HEK293 (cell line): ENCODE results near the gene ACAP3.

Experiments used
- CTCF ChIA-PET: fragments of 350-600 bp; formaldehyde crosslinking; extraction: SDS; loops from one replicate; lab custom pipeline; 2021; ENCODE audit warnings: antibody characterized with exemption; lab: Yijun Ruan, JAX
- POLR2A ChIA-PET: fragments of 300-600 bp; formaldehyde crosslinking; extraction: SDS; loops from one replicate; lab custom pipeline; 2020; ENCODE audit warnings: antibody characterized with exemption, inconsistent platforms; lab: Yijun Ruan, JAX
- H3K27ac ChIP-seq: fragments of 200-500 bp; sonication (Bioruptor generic); 2 replicates; pipeline ENCODE4 v1.5.1; 2014; ENCODE audit warnings: low read depth, low read length, control low read depth, inconsistent platforms; ENCODE audit errors: extremely low read depth
- H3K36me3 ChIP-seq, 2 experiments: fragments of 200-500 bp in 1 of 2; sonication (Bioruptor generic) in 1 of 2; 1 replicate in 1 of 2; 2 replicates in 1 of 2; pipeline ENCODE4 v1.5.1; 2014 to 2017; ENCODE audit warnings: inconsistent platforms in 2 of 2, low read length in 2 of 2; ENCODE audit not compliant: control insufficient read depth in 2 of 2, insufficient read depth in 1 of 2
- H3K4me1 ChIP-seq: fragments of 200-500 bp; sonication (Bioruptor generic); 2 replicates; pipeline ENCODE4 v1.5.1; 2014; ENCODE audit warnings: mild to moderate bottlenecking, low read length, inconsistent platforms; ENCODE audit not compliant: control insufficient read depth, insufficient read depth
- H3K4me3 ChIP-seq: 2 replicates; pipeline ENCODE4 v1.5.1; 2011; ENCODE audit warnings: low read depth, mild to moderate bottlenecking, control low read depth, low read length, moderate library complexity
- H3K9me3 ChIP-seq: fragments of 200-500 bp; sonication (Bioruptor generic); 2 replicates; pipeline ENCODE4 v1.5.1; 2014; ENCODE audit warnings: low read depth, low read length, inconsistent platforms; ENCODE audit not compliant: control insufficient read depth, insufficient read depth
- BCL11B ChIP-seq: fragments of 450-650 bp; formaldehyde crosslinking; IDR thresholded peaks from 2 replicates; pipeline ENCODE4 v1.5.1; 2016; ENCODE audit warnings: low read depth, missing biosample characterization, missing genetic modification characterization
- GLIS1 ChIP-seq: fragments of 450-650 bp; formaldehyde crosslinking; IDR thresholded peaks from 2 replicates; pipeline ENCODE4 v1.5.1; 2016; ENCODE audit warnings: missing biosample characterization, missing genetic modification characterization
- GLIS2 ChIP-seq: fragments of 450-650 bp; formaldehyde crosslinking; IDR thresholded peaks from 2 replicates; pipeline ENCODE4 v1.5.1; 2016; ENCODE audit warnings: missing biosample characterization, missing genetic modification characterization
- KLF1 ChIP-seq: fragments of 450-650 bp; formaldehyde crosslinking; IDR thresholded peaks from 2 replicates; pipeline ENCODE4 v1.5.1; 2016; ENCODE audit warnings: missing biosample characterization, missing genetic modification characterization
- KLF16 ChIP-seq: fragments of 450-650 bp; formaldehyde crosslinking; IDR thresholded peaks from 2 replicates; pipeline ENCODE4 v1.5.1; 2017; ENCODE audit warnings: missing biosample characterization, missing genetic modification characterization
- KLF7 ChIP-seq: fragments of 450-650 bp; formaldehyde crosslinking; IDR thresholded peaks from 2 replicates; pipeline ENCODE4 v1.5.1; 2016; ENCODE audit warnings: missing biosample characterization, missing genetic modification characterization, borderline replicate concordance
- KLF8 ChIP-seq: fragments of 450-650 bp; formaldehyde crosslinking; IDR thresholded peaks from 2 replicates; pipeline ENCODE4 v1.5.1; 2016; ENCODE audit warnings: missing biosample characterization, missing genetic modification characterization
- OSR2 ChIP-seq: fragments of 450-650 bp; formaldehyde crosslinking; IDR thresholded peaks from 2 replicates; pipeline ENCODE4 v1.5.1; 2016; ENCODE audit warnings: missing biosample characterization, missing genetic modification characterization
- ZFHX2 ChIP-seq: fragments of 450-650 bp; formaldehyde crosslinking; conservative IDR thresholded peaks from 2 replicates; pipeline ENCODE4 v1.5.1; 2016; ENCODE audit warnings: missing biosample characterization, missing genetic modification characterization
- ZFP3 ChIP-seq: fragments of 450-650 bp; formaldehyde crosslinking; IDR thresholded peaks from 2 replicates; pipeline ENCODE4 v1.5.1; 2016; ENCODE audit warnings: low read depth, missing biosample characterization, missing genetic modification characterization
- ZFP69B ChIP-seq: fragments of 450-650 bp; formaldehyde crosslinking; IDR thresholded peaks from 2 replicates; pipeline ENCODE4 v1.5.1; 2016; ENCODE audit warnings: missing biosample characterization, missing genetic modification characterization
- ZIC2 ChIP-seq: fragments of 450-650 bp; formaldehyde crosslinking; IDR thresholded peaks from 2 replicates; pipeline ENCODE4 v1.5.1; 2016; ENCODE audit warnings: missing biosample characterization, missing genetic modification characterization
- ZNF121 ChIP-seq: fragments of 450-650 bp; formaldehyde crosslinking; IDR thresholded peaks from 2 replicates; pipeline ENCODE4 v1.5.1; 2016; ENCODE audit warnings: missing biosample characterization, missing genetic modification characterization
- ZNF423 ChIP-seq: fragments of 450-650 bp; formaldehyde crosslinking; IDR thresholded peaks from 2 replicates; pipeline ENCODE4 v1.5.1; 2016; ENCODE audit warnings: missing biosample characterization, missing genetic modification characterization
- ZNF514 ChIP-seq: fragments of 450-650 bp; formaldehyde crosslinking; IDR thresholded peaks from 2 replicates; pipeline ENCODE4 v1.5.1; 2016; ENCODE audit warnings: missing biosample characterization, missing genetic modification characterization
- ZNF660 ChIP-seq: fragments of 450-650 bp; IDR thresholded peaks from 2 replicates; pipeline ENCODE4 v1.5.1; 2018; ENCODE audit warnings: missing biosample characterization, mild to moderate bottlenecking, missing genetic modification characterization
- TF ChIP-seq, protein P1 (sequence below): fragments of 450-650 bp; formaldehyde crosslinking; IDR thresholded peaks from 2 replicates; pipeline ENCODE4 v1.5.1; 2017; ENCODE audit warnings: missing biosample characterization, mild to moderate bottlenecking, missing genetic modification characterization, moderate library complexity
- TF ChIP-seq, protein P2 (sequence below): fragments of 450-650 bp; formaldehyde crosslinking; IDR thresholded peaks from 2 replicates; pipeline ENCODE4 v1.5.1; 2016; ENCODE audit warnings: missing biosample characterization, missing genetic modification characterization
- TF ChIP-seq, protein P3 (sequence below): fragments of 450-650 bp; formaldehyde crosslinking; IDR thresholded peaks from 2 replicates; pipeline ENCODE4 v1.5.1; 2016; ENCODE audit warnings: missing biosample characterization, missing genetic modification characterization, borderline replicate concordance
- TF ChIP-seq, protein P4 (sequence below): fragments of 450-650 bp; formaldehyde crosslinking; IDR thresholded peaks from 2 replicates; pipeline ENCODE4 v1.5.1; 2017; ENCODE audit warnings: missing biosample characterization, missing genetic modification characterization
- TF ChIP-seq, protein P5 (sequence below): fragments of 450-650 bp; formaldehyde crosslinking; IDR thresholded peaks from 2 replicates; pipeline ENCODE4 v1.5.1; 2016; ENCODE audit warnings: missing biosample characterization, missing genetic modification characterization
- TF ChIP-seq, protein P6 (sequence below): fragments of 450-650 bp; formaldehyde crosslinking; IDR thresholded peaks from 2 replicates; pipeline ENCODE4 v1.5.1; 2017; ENCODE audit warnings: missing biosample characterization, missing genetic modification characterization

ACAP3 gene

DNA sequence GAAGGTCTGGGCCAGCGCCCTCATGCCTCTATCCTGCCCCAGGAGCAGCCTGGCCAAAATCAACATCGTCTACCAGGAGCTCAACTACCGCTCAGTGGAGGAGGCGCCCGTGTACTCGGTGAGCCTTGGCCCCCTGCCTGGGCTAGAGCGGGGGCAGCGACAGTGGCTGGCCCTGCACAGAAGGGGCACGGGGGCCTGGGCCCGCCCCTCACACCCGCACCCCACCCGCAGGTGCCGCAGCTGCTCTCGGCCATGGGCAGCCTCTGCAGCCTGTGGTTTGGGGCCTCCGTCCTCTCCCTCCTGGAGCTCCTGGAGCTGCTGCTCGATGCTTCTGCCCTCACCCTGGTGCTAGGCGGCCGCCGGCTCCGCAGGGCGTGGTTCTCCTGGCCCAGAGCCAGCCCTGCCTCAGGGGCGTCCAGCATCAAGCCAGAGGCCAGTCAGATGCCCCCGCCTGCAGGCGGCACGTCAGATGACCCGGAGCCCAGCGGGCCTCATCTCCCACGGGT is 16.7 kb downstream of the ACAP3 start:
- ChIA-PET POLR2A (interaction anchor here (0.8 to 2.8 kb wide), 6 partner anchors 9 to 307 kb away, joined by 3 to 12 read pairs (median 4); partner anchors contain the start of gene UBE2J2), CTCF (interaction anchor here (0.5 to 4.3 kb wide), 23 partner anchors 9 to 412 kb away, joined by 3 to 76 read pairs (median 4); no protein-coding TSS in a partner anchor)
- no peaks in the 10 kb centered on the region for H3K9me3 ChIP-seq
- H3K4me3 ChIP-seq = no peak overlapping the region
- H3K4me1 ChIP-seq = no peaks in the 10 kb centered on the region
- H3K27ac ChIP-seq = no peak overlapping the region
- peaks cover 0 to 28% of the 10 kb centered on the region in 2 experiments; a peak in 1 of 3 replicates for H3K36me3 ChIP-seq
- TF ChIP-seq KLF1 (tag by site-specific recombination) (peak; percentile 86), KLF7 (tag by site-specific recombination) (peak; percentile 85), ZNF514 (tag by site-specific recombination) (no peak), ZFHX2 (tag by site-specific recombination) (peak; percentile 48; the same call in 1 of the 2 replicates), KLF16 (no peak), KLF8 (0 out of 2 replicates have a peak, but pooled peaks have one; percentile 17), ZFP3 (tag by site-specific recombination) (no peak), ZNF660 (no peak), OSR2 (peak; percentile 86), ZIC2 (tag by site-specific recombination) (peak; percentile 89), ZNF423 (tag by site-specific recombination) (peak; percentile 18; the same call in 1 of the 2 replicates), GLIS2 (tag by site-specific recombination) (peak; percentile 36; the same call in 1 of the 2 replicates), GLIS1 (tag by site-specific recombination) (peak; percentile 60), BCL11B (tag by site-specific recombination) (0 out of 2 replicates have a peak, but pooled peaks have one; percentile 26), ZFP69B (no peak), ZNF121 (tag by site-specific recombination) (no peak)
- TF ChIP-seq, protein P1, sequence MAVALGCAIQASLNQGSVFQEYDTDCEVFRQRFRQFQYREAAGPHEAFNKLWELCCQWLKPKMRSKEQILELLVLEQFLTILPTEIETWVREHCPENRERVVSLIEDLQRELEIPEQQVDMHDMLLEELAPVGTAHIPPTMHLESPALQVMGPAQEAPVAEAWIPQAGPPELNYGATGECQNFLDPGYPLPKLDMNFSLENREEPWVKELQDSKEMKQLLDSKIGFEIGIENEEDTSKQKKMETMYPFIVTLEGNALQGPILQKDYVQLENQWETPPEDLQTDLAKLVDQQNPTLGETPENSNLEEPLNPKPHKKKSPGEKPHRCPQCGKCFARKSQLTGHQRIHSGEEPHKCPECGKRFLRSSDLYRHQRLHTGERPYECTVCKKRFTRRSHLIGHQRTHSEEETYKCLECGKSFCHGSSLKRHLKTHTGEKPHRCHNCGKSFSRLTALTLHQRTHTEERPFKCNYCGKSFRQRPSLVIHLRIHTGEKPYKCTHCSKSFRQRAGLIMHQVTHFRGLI (tag by site-specific recombination) = no peak
- TF ChIP-seq, protein P2, sequence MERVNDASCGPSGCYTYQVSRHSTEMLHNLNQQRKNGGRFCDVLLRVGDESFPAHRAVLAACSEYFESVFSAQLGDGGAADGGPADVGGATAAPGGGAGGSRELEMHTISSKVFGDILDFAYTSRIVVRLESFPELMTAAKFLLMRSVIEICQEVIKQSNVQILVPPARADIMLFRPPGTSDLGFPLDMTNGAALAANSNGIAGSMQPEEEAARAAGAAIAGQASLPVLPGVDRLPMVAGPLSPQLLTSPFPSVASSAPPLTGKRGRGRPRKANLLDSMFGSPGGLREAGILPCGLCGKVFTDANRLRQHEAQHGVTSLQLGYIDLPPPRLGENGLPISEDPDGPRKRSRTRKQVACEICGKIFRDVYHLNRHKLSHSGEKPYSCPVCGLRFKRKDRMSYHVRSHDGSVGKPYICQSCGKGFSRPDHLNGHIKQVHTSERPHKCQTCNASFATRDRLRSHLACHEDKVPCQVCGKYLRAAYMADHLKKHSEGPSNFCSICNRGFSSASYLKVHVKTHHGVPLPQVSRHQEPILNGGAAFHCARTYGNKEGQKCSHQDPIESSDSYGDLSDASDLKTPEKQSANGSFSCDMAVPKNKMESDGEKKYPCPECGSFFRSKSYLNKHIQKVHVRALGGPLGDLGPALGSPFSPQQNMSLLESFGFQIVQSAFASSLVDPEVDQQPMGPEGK (tag by site-specific recombination) = peak; percentile 51; the same call in 1 of the 2 replicates
- TF ChIP-seq, protein P3, sequence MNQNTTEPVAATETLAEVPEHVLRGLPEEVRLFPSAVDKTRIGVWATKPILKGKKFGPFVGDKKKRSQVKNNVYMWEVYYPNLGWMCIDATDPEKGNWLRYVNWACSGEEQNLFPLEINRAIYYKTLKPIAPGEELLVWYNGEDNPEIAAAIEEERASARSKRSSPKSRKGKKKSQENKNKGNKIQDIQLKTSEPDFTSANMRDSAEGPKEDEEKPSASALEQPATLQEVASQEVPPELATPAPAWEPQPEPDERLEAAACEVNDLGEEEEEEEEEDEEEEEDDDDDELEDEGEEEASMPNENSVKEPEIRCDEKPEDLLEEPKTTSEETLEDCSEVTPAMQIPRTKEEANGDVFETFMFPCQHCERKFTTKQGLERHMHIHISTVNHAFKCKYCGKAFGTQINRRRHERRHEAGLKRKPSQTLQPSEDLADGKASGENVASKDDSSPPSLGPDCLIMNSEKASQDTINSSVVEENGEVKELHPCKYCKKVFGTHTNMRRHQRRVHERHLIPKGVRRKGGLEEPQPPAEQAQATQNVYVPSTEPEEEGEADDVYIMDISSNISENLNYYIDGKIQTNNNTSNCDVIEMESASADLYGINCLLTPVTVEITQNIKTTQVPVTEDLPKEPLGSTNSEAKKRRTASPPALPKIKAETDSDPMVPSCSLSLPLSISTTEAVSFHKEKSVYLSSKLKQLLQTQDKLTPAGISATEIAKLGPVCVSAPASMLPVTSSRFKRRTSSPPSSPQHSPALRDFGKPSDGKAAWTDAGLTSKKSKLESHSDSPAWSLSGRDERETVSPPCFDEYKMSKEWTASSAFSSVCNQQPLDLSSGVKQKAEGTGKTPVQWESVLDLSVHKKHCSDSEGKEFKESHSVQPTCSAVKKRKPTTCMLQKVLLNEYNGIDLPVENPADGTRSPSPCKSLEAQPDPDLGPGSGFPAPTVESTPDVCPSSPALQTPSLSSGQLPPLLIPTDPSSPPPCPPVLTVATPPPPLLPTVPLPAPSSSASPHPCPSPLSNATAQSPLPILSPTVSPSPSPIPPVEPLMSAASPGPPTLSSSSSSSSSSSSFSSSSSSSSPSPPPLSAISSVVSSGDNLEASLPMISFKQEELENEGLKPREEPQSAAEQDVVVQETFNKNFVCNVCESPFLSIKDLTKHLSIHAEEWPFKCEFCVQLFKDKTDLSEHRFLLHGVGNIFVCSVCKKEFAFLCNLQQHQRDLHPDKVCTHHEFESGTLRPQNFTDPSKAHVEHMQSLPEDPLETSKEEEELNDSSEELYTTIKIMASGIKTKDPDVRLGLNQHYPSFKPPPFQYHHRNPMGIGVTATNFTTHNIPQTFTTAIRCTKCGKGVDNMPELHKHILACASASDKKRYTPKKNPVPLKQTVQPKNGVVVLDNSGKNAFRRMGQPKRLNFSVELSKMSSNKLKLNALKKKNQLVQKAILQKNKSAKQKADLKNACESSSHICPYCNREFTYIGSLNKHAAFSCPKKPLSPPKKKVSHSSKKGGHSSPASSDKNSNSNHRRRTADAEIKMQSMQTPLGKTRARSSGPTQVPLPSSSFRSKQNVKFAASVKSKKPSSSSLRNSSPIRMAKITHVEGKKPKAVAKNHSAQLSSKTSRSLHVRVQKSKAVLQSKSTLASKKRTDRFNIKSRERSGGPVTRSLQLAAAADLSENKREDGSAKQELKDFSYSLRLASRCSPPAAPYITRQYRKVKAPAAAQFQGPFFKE = no peak
- TF ChIP-seq, protein P4, sequence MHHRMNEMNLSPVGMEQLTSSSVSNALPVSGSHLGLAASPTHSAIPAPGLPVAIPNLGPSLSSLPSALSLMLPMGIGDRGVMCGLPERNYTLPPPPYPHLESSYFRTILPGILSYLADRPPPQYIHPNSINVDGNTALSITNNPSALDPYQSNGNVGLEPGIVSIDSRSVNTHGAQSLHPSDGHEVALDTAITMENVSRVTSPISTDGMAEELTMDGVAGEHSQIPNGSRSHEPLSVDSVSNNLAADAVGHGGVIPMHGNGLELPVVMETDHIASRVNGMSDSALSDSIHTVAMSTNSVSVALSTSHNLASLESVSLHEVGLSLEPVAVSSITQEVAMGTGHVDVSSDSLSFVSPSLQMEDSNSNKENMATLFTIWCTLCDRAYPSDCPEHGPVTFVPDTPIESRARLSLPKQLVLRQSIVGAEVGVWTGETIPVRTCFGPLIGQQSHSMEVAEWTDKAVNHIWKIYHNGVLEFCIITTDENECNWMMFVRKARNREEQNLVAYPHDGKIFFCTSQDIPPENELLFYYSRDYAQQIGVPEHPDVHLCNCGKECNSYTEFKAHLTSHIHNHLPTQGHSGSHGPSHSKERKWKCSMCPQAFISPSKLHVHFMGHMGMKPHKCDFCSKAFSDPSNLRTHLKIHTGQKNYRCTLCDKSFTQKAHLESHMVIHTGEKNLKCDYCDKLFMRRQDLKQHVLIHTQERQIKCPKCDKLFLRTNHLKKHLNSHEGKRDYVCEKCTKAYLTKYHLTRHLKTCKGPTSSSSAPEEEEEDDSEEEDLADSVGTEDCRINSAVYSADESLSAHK (tag by site-specific recombination) = no peak
- TF ChIP-seq, protein P5, sequence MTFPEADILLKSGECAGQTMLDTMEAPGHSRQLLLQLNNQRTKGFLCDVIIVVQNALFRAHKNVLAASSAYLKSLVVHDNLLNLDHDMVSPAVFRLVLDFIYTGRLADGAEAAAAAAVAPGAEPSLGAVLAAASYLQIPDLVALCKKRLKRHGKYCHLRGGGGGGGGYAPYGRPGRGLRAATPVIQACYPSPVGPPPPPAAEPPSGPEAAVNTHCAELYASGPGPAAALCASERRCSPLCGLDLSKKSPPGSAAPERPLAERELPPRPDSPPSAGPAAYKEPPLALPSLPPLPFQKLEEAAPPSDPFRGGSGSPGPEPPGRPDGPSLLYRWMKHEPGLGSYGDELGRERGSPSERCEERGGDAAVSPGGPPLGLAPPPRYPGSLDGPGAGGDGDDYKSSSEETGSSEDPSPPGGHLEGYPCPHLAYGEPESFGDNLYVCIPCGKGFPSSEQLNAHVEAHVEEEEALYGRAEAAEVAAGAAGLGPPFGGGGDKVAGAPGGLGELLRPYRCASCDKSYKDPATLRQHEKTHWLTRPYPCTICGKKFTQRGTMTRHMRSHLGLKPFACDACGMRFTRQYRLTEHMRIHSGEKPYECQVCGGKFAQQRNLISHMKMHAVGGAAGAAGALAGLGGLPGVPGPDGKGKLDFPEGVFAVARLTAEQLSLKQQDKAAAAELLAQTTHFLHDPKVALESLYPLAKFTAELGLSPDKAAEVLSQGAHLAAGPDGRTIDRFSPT = 0 out of 2 replicates have a peak, but pooled peaks have one; percentile 23
- TF ChIP-seq, protein P6, sequence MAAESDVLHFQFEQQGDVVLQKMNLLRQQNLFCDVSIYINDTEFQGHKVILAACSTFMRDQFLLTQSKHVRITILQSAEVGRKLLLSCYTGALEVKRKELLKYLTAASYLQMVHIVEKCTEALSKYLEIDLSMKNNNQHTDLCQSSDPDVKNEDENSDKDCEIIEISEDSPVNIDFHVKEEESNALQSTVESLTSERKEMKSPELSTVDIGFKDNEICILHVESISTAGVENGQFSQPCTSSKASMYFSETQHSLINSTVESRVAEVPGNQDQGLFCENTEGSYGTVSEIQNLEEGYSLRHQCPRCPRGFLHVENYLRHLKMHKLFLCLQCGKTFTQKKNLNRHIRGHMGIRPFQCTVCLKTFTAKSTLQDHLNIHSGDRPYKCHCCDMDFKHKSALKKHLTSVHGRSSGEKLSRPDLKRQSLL = peak; percentile 93
